SK-N-SH (cell line): Measurements from ENCODE around the gene RIOK1. TPM values are rescaled to one million over a fixed set of nuclear protein-coding genes. Genes with fewer than 3 reads are reported as not detected.

Source experiments
- CTCF ChIA-PET: fragments of 300-600, 350-600 bp; formaldehyde crosslinking; extraction: SDS; loops from one replicate; lab custom pipeline; 2021; lab: Yijun Ruan, JAX
- POLR2A ChIA-PET: fragments of 350-600 bp; sonication (Branson Sonifier 250); formaldehyde crosslinking; extraction: SDS; loops from one replicate; lab custom pipeline; 2020; ENCODE audit warnings: antibody characterized with exemption, inconsistent platforms; lab: Yijun Ruan, JAX
- DNase-seq: peaks from one replicate; pipeline ENCODE4 v3.0.0; 2012
- H2AFZ ChIP-seq: fragments of 200-600 bp; sonication (generic); 2 replicates; pipeline ENCODE4 v1.8.1; 2016; ENCODE audit warnings: antibody characterized with exemption, mild to moderate bottlenecking, low read depth
- H3F3A ChIP-seq: fragments of 200-600 bp; sonication (generic); replicated peaks from 2 replicates; pipeline ENCODE3; 2016; ENCODE audit warnings: antibody characterized with exemption, mild to moderate bottlenecking; ENCODE audit not compliant: insufficient read depth
- H3K27ac ChIP-seq, 2 experiments: fragments of 200-500 bp in 1 of 2; fragments of 200-600 bp in 1 of 2; sonication (Bioruptor generic) in 1 of 2; sonication (generic), shearing (Covaris generic) in 1 of 2; 2 replicates each; pipeline versions ENCODE4 v1.5.1 to v1.6.1; 2014 to 2016; ENCODE audit warnings: low read depth in 2 of 2, inconsistent platforms in 1 of 2, low read length in 1 of 2, mild to moderate bottlenecking in 1 of 2, mixed read lengths in 1 of 2
- H3K27me3 ChIP-seq: fragments of 200-600 bp; sonication (generic), shearing (Covaris generic); 2 replicates; pipeline ENCODE4 v1.6.1; 2016; ENCODE audit warnings: mixed run types; ENCODE audit not compliant: insufficient read depth
- H3K36me3 ChIP-seq, 2 experiments: fragments of 200-500 bp in 1 of 2; fragments of 200-600 bp in 1 of 2; sonication (Bioruptor generic) in 1 of 2; sonication (generic) in 1 of 2; replicated peaks in 1 of 2; 2 replicates each; pipeline versions ENCODE3 to v1.5.1; 2014 to 2016; ENCODE audit warnings: low read length in 1 of 2, mild to moderate bottlenecking in 1 of 2; ENCODE audit not compliant: insufficient read depth in 2 of 2, control insufficient read depth in 1 of 2
- H3K4me1 ChIP-seq, 2 experiments: fragments of 200-500 bp in 1 of 2; fragments of 200-600 bp in 1 of 2; sonication (Bioruptor generic) in 1 of 2; sonication (generic), shearing (Covaris generic) in 1 of 2; 2 replicates each; pipeline versions ENCODE4 v1.5.1 to v1.6.1; 2014 to 2016; ENCODE audit warnings: low read depth in 1 of 2, low read length in 1 of 2, mixed run types in 1 of 2; ENCODE audit not compliant: insufficient read depth in 2 of 2, control insufficient read depth in 1 of 2
- H3K4me2 ChIP-seq: fragments of 200-600 bp; sonication (generic), shearing (Covaris generic); 2 replicates; pipeline ENCODE4 v1.6.1; 2017; ENCODE audit warnings: mixed run types
- H3K4me3 ChIP-seq, 2 experiments: fragments of 200-500 bp in 1 of 2; fragments of 200-600 bp in 1 of 2; sonication (Bioruptor generic) in 1 of 2; sonication (generic), shearing (Covaris generic) in 1 of 2; 2 replicates each; pipeline versions ENCODE4 v1.5.1 to v1.8.1; 2014 to 2016; ENCODE audit warnings: low read depth in 2 of 2, inconsistent platforms in 1 of 2, low read length in 1 of 2, mild to moderate bottlenecking in 1 of 2, mixed read lengths in 1 of 2, moderate library complexity in 1 of 2
- H3K79me2 ChIP-seq: fragments of 200-600 bp; sonication (generic); 2 replicates; pipeline ENCODE4 v1.8.1; 2017; ENCODE audit warnings: mild to moderate bottlenecking; ENCODE audit not compliant: insufficient read depth
- H3K9ac ChIP-seq: fragments of 200-600 bp; sonication (generic); 2 replicates; pipeline ENCODE4 v1.6.1; 2017; ENCODE audit warnings: mixed run types
- H3K9me2 ChIP-seq: fragments of 200-600 bp; sonication (generic); 2 replicates; pipeline ENCODE4 v1.6.1; 2017; ENCODE audit warnings: mixed run types
- H3K9me3 ChIP-seq: fragments of 200-600 bp; sonication (generic); 2 replicates; pipeline ENCODE4 v1.6.1; 2017; ENCODE audit warnings: mixed run types, mild to moderate bottlenecking, moderate library complexity
- H4K20me1 ChIP-seq: fragments of 200-600 bp; sonication (generic); 2 replicates; pipeline ENCODE4 v1.6.1; 2017; ENCODE audit warnings: mild to moderate bottlenecking, mixed run types; ENCODE audit not compliant: insufficient read depth
- FOXM1 ChIP-seq: IDR thresholded peaks from 2 replicates; pipeline ENCODE4 v1.4.0; 2012; ENCODE audit warnings: low read depth, mild to moderate bottlenecking
- MAX ChIP-seq: IDR thresholded peaks from 2 replicates; pipeline ENCODE4 v1.4.0; 2012; ENCODE audit warnings: low read depth
- REST ChIP-seq: IDR thresholded peaks from 2 replicates; pipeline ENCODE4 v1.6.1; 2012; ENCODE audit warnings: mild to moderate bottlenecking, low read depth, low read length, moderate library complexity
- RXRA ChIP-seq: IDR thresholded peaks from 2 replicates; pipeline ENCODE4 v1.4.0; 2012; ENCODE audit warnings: low read depth, mild to moderate bottlenecking, borderline replicate concordance
- WGBS: methylation state at CpG from one replicate; pipeline ENCODE4 v1.1.6; 2017; ENCODE audit warnings: low lambda C conversion rate; 5-methylcytosine and 5-hydroxymethylcytosine counted together
- polyA plus RNA-seq, 3 experiments: library from polyadenylated mRNA; depleted of rRNA; stranded (reverse); fragments of >200 nt; gene quantifications; 2 replicates each; pipeline ENCODE4 v1.2.3, GENCODE V29; 2012

Gene RIOK1
- polyA plus RNA-seq, 1 of the 3 experiments (the other 2 are of a cell fraction) = 18.7 TPM

GRCh38 chr6:7439228-7439627 lies 49.6 kb downstream of the RIOK1 start:
- Histone ChIP-seq H3K27me3 (no peaks in the 10 kb centered on the region; the same call in 1 of the 2 replicates), H3K9me2 (no peaks in the 10 kb centered on the region), H3K36me3 (no peaks in the 10 kb centered on the region), H3K9ac (no peak overlapping the region), H3K4me3 (no peak overlapping the region), H3K4me1 (no peaks in the 10 kb centered on the region), H3K4me2 (no peak overlapping the region), H3F3A (no peaks in the 10 kb centered on the region), H3K79me2 (no peaks in the 10 kb centered on the region), H4K20me1 (no peaks in the 10 kb centered on the region), H2AFZ (no peak overlapping the region), H3K9me3 (no peaks in the 10 kb centered on the region), H3K27ac (no peak overlapping the region)
- WGBS = 69% methylated on average over 3 of the region's 3 CpGs
- DNase-seq = no peak
- CTCF ChIA-PET = interaction anchor here (0.8 kb wide), 1 partner anchor 8 kb away, joined by 3 read pairs; no protein-coding TSS in a partner anchor
- POLR2A ChIA-PET = no interaction called here
- no peak for TF ChIP-seq RXRA

GRCh38 chr6:7440476-7440875 lies 50.9 kb downstream of the RIOK1 start:
- no peak for DNase-seq
- TF ChIP-seq REST (no peak), MAX (no peak)
- TF ChIP-seq, all 33 proteins: peak for 0

GRCh38 chr6:7441048-7441775 lies 51.6 kb downstream of the RIOK1 start:
- no peaks in the 10 kb centered on the region for H3K9me2 ChIP-seq
- no peak overlapping the region for H2AFZ ChIP-seq
- no peak overlapping the region for H3K9ac ChIP-seq
- 69% methylated on average over 9 of the region's 40 CpGs for WGBS
- no peak for TF ChIP-seq FOXM1
- no peaks in the 10 kb centered on the region; the same call in 1 of the 2 replicates for H3K27me3 ChIP-seq
- H3K4me2 ChIP-seq = no peak overlapping the region
- ChIA-PET CTCF (interaction anchor here (1.7 kb wide), 1 partner anchor 8 kb away, joined by 3 read pairs; no protein-coding TSS in a partner anchor), POLR2A (no interaction called here)
- no peaks in the 10 kb centered on the region for H3F3A ChIP-seq
- H3K4me1 ChIP-seq = no peaks in the 10 kb centered on the region
- H3K9me3 ChIP-seq = no peaks in the 10 kb centered on the region
- no peaks in the 10 kb centered on the region for H3K36me3 ChIP-seq
- H4K20me1 ChIP-seq = no peaks in the 10 kb centered on the region
- H3K4me3 ChIP-seq = no peak overlapping the region
- H3K79me2 ChIP-seq = no peaks in the 10 kb centered on the region
- H3K27ac ChIP-seq = no peak overlapping the region
- DNase-seq = no peak

More at GRCh38 chr6:7440476-7440875, 50.9 kb downstream of the RIOK1 start:
- no peaks in the 10 kb centered on the region; the same call in 1 of the 2 replicates for H3K27me3 ChIP-seq
- 71% methylated on average over 6 of the region's 6 CpGs for WGBS
- no peak overlapping the region for H3K9ac ChIP-seq
- no peaks in the 10 kb centered on the region for H3K9me2 ChIP-seq
- no peak overlapping the region for H3K4me3 ChIP-seq
- POLR2A ChIA-PET = no interaction called here
- H3K4me2 ChIP-seq = no peak overlapping the region
- CTCF ChIA-PET = interaction anchor here (1.7 kb wide), 1 partner anchor 9 kb away, joined by 3 read pairs; no protein-coding TSS in a partner anchor
- H3K27ac ChIP-seq = no peak overlapping the region
- H3K79me2 ChIP-seq = no peaks in the 10 kb centered on the region
- no peaks in the 10 kb centered on the region for H3K9me3 ChIP-seq
- no peaks in the 10 kb centered on the region for H3K4me1 ChIP-seq
- no peak overlapping the region for H2AFZ ChIP-seq
- no peaks in the 10 kb centered on the region for H4K20me1 ChIP-seq
- no peaks in the 10 kb centered on the region for H3K36me3 ChIP-seq
- H3F3A ChIP-seq = no peaks in the 10 kb centered on the region
